Lower lobe of right lung (tissue), 2 donors: ENCODE measurements around the gene MICAL3. TPM values are rescaled to one million over a fixed set of nuclear protein-coding genes. Genes with fewer than 3 reads are reported as not detected.

Experiments used
- ATAC-seq, 2 donors: fragments of 200-7000 bp; cut with Tn5 transposase; one replicate each; pipeline ENCODE4 v1.9.1; 2020 to 2022; ENCODE audit warnings: mild to moderate bottlenecking in 2 of 2, moderate library complexity in 2 of 2
- DNase-seq: peaks from one replicate; pipeline ENCODE4 v3.0.0-alpha.2; 2020
- H3K27ac ChIP-seq: fragments of 200-600 bp; one replicate; pipeline ENCODE4 v1.8.0; 2022
- H3K27me3 ChIP-seq: fragments of 200-600 bp; one replicate; pipeline ENCODE4 v1.8.0; 2022; ENCODE audit warnings: low read depth
- H3K36me3 ChIP-seq: fragments of 200-600 bp; one replicate; pipeline ENCODE4 v1.8.0; 2022; ENCODE audit warnings: mild to moderate bottlenecking
- H3K4me1 ChIP-seq: fragments of 200-600 bp; one replicate; pipeline ENCODE4 v1.8.0; 2022
- H3K4me3 ChIP-seq: fragments of 200-600 bp; one replicate; pipeline ENCODE4 v1.8.0; 2022; ENCODE audit warnings: mild to moderate bottlenecking
- H3K9me3 ChIP-seq: fragments of 200-600 bp; one replicate; pipeline ENCODE4 v1.8.0; 2022
- intact Hi-C: fragments of 100-400 bp; cut with DNase I; formaldehyde crosslinking; loops from one replicate; pipeline ENCODE4 v1.11.0; 2022
- total RNA-seq: library from RNA; stranded (reverse); fragmentation: NEBNext Ultra II Directional; extraction: Animal tissue kit (Norgen Biotek cat#: 25700); gene quantifications from one replicate; pipeline ENCODE4 v1.2.1, GENCODE V29; 2021
- TF ChIP-seq, protein P1 (sequence below): fragments of 200-600 bp; IDR thresholded peaks from one replicate; pipeline ENCODE4 v1.8.0; 2022; ENCODE audit warnings: antibody characterized with exemption, mild to moderate bottlenecking
- donor health status: DM: no; HTN: yes; CAD: no; lungs with severe emphysema.

Gene MICAL3
- total RNA-seq, 1 donor from 2014 or later: 23.5 TPM

DNA sequence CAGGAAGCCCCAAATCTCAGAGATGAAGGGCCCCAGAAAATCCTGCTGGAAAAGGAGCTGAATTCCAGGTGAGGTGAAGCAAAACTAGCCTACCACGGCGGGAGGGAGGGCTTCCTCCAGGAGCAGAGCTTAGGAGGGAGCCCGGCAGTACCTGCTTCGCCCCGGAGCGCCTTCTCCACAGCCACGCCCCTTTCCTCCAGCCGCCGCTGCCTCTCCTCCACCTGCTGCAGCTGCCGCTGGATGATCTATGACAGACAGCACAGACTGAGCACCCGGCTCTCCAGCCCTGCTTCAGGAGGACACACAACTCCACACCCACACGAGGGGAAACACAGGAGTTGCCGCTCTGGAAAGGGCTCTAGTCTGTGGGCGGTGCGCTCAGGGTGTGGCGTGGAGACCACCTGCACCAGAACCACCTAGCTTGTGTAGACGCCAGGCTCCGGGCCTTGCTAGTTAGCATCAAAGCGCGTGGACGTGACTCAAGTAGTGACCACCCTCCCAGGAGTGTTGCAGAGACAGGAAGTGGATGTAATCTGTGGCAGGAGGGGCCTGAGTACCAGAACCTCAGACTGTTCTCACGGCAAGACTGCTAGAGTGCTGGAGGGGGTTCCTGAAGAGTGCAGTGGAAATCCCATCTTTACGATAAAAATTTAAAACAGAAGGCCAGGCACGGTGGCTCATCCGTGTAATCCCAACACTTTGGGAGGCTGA, 215.5 kb downstream of the MICAL3 start:
- intact Hi-C loops: no loop called here
- TF ChIP-seq, protein P1, sequence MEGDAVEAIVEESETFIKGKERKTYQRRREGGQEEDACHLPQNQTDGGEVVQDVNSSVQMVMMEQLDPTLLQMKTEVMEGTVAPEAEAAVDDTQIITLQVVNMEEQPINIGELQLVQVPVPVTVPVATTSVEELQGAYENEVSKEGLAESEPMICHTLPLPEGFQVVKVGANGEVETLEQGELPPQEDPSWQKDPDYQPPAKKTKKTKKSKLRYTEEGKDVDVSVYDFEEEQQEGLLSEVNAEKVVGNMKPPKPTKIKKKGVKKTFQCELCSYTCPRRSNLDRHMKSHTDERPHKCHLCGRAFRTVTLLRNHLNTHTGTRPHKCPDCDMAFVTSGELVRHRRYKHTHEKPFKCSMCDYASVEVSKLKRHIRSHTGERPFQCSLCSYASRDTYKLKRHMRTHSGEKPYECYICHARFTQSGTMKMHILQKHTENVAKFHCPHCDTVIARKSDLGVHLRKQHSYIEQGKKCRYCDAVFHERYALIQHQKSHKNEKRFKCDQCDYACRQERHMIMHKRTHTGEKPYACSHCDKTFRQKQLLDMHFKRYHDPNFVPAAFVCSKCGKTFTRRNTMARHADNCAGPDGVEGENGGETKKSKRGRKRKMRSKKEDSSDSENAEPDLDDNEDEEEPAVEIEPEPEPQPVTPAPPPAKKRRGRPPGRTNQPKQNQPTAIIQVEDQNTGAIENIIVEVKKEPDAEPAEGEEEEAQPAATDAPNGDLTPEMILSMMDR: no peak
- peaks cover 12% of the 10 kb centered on the region for H3K4me1 ChIP-seq
- DNase-seq (no peak), ATAC-seq (peak; percentile 22 to 59)
- no peaks in the 10 kb centered on the region for H3K9me3 ChIP-seq
- H3K4me3 ChIP-seq: no peak overlapping the region
- H3K36me3 ChIP-seq: peaks cover 46% of the 10 kb centered on the region
- H3K27me3 ChIP-seq: no peaks in the 10 kb centered on the region
- no peak overlapping the region for H3K27ac ChIP-seq

DNA sequence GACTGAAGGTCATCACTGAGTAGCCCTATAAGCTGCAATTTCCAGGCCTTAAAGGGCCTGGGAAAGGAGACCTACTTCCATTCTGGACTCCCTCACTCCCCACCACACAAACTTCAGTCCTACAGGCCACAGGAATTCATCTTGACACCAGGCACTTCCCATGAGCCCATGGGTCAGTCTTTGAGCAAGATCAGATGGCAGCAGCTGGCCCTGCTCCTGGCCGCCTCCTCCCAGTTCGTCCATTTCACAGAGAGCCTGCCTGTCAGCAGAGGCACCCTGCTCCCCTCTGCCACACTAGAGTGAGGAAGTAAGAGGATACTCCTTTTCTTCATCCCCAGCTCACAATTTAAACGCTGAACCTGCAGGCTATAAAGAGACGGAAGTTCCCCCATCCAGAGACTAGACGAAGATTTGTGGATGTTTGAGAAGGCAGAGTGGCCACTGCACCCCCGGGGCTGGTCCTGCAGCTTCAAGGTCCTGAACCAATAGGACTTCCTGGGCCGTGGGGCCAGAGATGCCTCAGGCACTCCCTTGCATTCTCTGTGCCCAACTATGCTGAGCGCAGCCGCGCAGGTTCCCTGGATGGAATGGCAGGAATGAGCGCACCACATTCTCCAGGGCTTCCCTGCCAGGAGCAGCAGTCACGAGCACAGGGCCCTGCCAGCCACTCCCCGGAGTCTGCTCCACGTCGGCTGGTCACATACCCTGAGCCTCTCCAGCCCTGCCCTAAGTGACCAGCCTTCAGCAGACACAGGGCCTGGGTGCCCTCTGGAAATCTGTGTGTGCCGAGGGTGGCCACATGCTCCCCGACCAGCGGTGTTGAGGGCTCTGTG, 216.6 kb downstream of the MICAL3 start:
- H3K36me3 ChIP-seq: peaks cover 46% of the 10 kb centered on the region
- peaks cover 12% of the 10 kb centered on the region for H3K4me1 ChIP-seq
- DNase-seq (peak; percentile 71), ATAC-seq (peak; percentile 79 to 91)
- TF ChIP-seq, protein P1: no peak
- intact Hi-C loops: no loop called here
- no peaks in the 10 kb centered on the region for H3K27me3 ChIP-seq
- peak overlapping the region; percentile 49 for H3K27ac ChIP-seq
- H3K4me3 ChIP-seq: no peak overlapping the region
- no peaks in the 10 kb centered on the region for H3K9me3 ChIP-seq

DNA sequence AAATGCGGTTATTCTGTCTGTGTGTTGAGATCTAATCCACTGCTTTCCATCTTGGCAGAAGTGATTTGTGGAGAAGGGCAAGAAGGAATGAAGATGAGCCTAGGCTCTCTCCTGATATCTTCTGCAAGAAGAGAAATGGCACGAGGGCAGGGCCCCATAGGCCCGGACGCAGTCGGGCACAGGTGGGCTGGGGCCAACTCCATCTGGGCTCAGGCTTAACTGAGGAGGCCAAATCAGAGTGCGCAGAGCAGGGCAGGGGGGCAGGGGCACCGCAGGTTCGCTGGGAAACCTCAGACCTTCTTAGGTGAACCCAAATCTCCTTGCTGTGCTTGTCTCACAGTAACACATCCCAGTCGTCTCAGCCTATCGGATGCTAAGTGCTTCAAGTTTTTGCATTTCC, 217.3 kb downstream of the MICAL3 start:
- H3K4me3 ChIP-seq: no peak overlapping the region
- DNase-seq: no peak
- H3K36me3 ChIP-seq: peaks cover 46% of the 10 kb centered on the region
- H3K27ac ChIP-seq: peak overlapping the region; percentile 49
- H3K27me3 ChIP-seq: no peaks in the 10 kb centered on the region
- peaks cover 12% of the 10 kb centered on the region for H3K4me1 ChIP-seq
- ATAC-seq: no peak
- intact Hi-C loops: no loop called here
- H3K9me3 ChIP-seq: no peaks in the 10 kb centered on the region
- TF ChIP-seq, protein P1: no peak

DNA sequence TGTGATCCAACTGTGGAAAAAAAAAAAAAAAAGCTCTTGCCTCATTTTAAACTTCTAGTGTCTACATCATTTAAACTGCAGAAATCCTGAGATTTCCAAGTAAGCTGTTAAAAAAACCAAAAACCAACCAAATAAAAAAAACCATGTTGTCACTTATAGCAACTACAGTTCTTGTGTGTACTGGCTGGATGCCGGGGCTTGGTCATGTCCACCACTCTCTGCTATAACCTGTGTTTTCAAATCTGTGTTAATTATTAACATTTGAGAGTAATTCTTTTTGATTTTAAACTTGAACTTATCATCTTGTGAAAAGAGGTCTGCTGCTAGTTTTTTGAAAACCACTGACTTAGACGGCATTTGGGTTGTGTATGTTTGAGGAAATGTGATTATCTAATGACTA, 217.9 kb downstream of the MICAL3 start:
- no peaks in the 10 kb centered on the region for H3K9me3 ChIP-seq
- TF ChIP-seq, protein P1: no peak
- H3K36me3 ChIP-seq: peaks cover 46% of the 10 kb centered on the region
- intact Hi-C loops: no loop called here
- H3K27me3 ChIP-seq: no peaks in the 10 kb centered on the region
- H3K27ac ChIP-seq: no peak overlapping the region
- no peak for DNase-seq
- ATAC-seq: no peak
- H3K4me1 ChIP-seq: peaks cover 12% of the 10 kb centered on the region
- no peak overlapping the region for H3K4me3 ChIP-seq

DNA sequence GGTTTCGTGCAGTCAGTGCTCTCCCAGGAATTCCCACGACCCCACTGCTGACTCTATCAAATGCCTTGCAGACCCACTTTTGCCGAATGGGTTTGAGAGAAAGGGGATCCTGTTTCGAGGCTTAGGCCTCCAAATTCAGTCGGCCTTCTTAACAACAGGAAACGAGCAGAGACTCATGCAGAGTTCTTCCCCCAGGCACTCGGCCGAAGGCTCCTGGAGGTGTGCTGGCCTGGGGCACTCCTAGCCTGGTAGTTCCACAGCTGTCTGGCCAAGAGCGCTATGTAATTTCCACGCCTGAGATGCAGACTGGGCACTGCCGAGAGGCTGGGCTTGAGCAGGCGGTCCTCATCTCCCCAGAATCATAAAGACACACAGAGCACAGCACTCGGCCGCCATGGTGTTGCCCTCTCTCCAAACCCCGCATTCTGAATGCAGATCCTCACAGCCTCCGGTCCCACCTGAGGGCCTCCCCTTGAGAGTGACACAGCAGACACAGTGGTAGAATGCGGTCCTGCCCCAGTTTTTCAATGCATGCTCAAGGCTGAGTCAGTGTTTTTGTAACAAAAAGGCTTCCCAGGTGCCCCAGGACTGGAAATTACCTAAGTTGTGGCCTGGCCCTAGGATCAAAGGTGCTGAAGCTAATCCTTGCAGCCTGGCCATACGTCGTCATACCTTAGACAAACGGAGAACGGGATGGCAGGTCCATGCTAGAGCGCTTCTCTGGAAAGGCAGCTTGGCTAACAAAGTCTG, 219.9 kb downstream of the MICAL3 start:
- no peak for ATAC-seq
- H3K27me3 ChIP-seq: no peaks in the 10 kb centered on the region
- peaks cover 12% of the 10 kb centered on the region for H3K4me1 ChIP-seq
- no peaks in the 10 kb centered on the region for H3K9me3 ChIP-seq
- intact Hi-C loops: no loop called here
- H3K27ac ChIP-seq: no peak overlapping the region
- no peak overlapping the region for H3K4me3 ChIP-seq
- DNase-seq: no peak
- TF ChIP-seq, protein P1: no peak
- H3K36me3 ChIP-seq: peaks cover 38% of the 10 kb centered on the region
